ENCODE data around the gene CSTPP1. TPM values are rescaled to one million over a fixed set of nuclear protein-coding genes. Genes with fewer than 3 reads are reported as not detected.

Gene CSTPP1
- total and polyA plus RNA-seq, 2 of the 8 experiments (the other 6 are each of a cell fraction or from before 2014, with no cell fraction given) = 24.2 to 28.7 TPM

DNA sequence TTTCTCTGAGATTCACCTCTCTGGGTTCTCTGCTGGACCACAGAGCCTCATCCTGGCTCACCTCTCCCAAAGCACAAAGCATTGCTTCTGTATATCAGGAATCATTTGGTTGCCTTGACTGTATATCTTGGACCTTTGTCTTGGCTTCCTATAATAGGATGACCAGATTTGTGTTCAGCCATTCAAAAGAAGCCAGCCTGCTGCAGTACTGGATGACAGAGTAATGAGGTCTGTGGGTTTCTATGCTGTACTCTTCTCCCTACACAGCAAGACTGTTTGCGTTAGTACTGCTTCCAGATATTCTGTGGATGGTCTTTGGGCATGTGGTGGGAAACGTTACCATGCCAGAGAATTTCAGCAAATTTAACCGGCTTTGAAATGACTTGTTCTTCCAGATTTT, 200.4 kb downstream of the CSTPP1 start:
- Histone ChIP-seq H4K8ac (ENCODE audit: extremely low read depth, insufficient read depth, low read length) (no peak overlapping the region), H2BK5ac (ENCODE audit: low read depth, low read length) (no peak overlapping the region), H3K23ac (ENCODE audit: insufficient read length) (no peak overlapping the region), H3K9me3 (ENCODE audit: insufficient read depth in 2 of 2, low read depth in 1 of 2, low read length in 1 of 2) (no peaks in the 10 kb centered on the region), H2BK15ac (ENCODE audit: low read length) (no peak overlapping the region), H2AFZ (ENCODE audit: low read length) (no peak overlapping the region), H3K79me2 (ENCODE audit: control insufficient read depth in 1 of 2, insufficient read depth in 2 of 2, low read length in 2 of 2) (no peaks in the 10 kb centered on the region), H3K9ac (replicated peaks in 1 of 4; ENCODE audit: extremely low read depth in 1 of 4, low read depth in 3 of 4, low read length in 3 of 4) (no peak overlapping the region), H3K23me2 (ENCODE audit: low read depth, low read length) (no peaks in the 10 kb centered on the region; the same call in 1 of the 2 replicates), H2BK120ac (replicated peaks; ENCODE audit: low read depth, low read length) (no peak overlapping the region), H2AK5ac (ENCODE audit: low read depth, low read length) (no peak overlapping the region), H3K27me3 (replicated peaks in 1 of 4; ENCODE audit: control insufficient read depth in 3 of 4, extremely low read depth in 1 of 4, insufficient read depth in 3 of 4, low read length in 3 of 4) (no peaks in the 10 kb centered on the region), H3K4ac (replicated peaks; ENCODE audit: insufficient read length, low read depth, low read length) (no peak overlapping the region), H3K4me3 (ENCODE audit: extremely low read depth in 1 of 4, insufficient read depth in 2 of 4, low read depth in 3 of 4, low read length in 4 of 4) (no peak overlapping the region), H3K4me1 (replicated peaks in 1 of 4; ENCODE audit: control insufficient read depth in 3 of 4, insufficient read depth in 4 of 4, low read length in 3 of 4) (no peaks in the 10 kb centered on the region), H2BK12ac (ENCODE audit: low read depth, low read length) (no peak overlapping the region), H3K36me3 (ENCODE audit: control insufficient read depth in 2 of 4, insufficient read depth in 4 of 4, low read length in 3 of 4) (peaks cover 0 to 2% (median 0%) of the 10 kb centered on the region in 4 experiments; a peak in 1 of 8 replicates), H4K5ac (ENCODE audit: insufficient read length, low read depth, low read length) (no peak overlapping the region), H3K79me1 (ENCODE audit: low read depth, low read length) (no peaks in the 10 kb centered on the region), H3K4me2 (ENCODE audit: insufficient read depth in 1 of 2, low read depth in 2 of 2, low read length in 2 of 2) (no peak overlapping the region), H3K27ac (ENCODE audit: low read depth, low read length) (no peak overlapping the region), H3K18ac (ENCODE audit: extremely low read depth, low read length) (no peak overlapping the region), H3K56ac (replicated peaks; ENCODE audit: insufficient read length, low read depth, low read length) (no peak overlapping the region), H2BK20ac (ENCODE audit: low read length) (no peak overlapping the region), H4K20me1 (replicated peaks in 1 of 2; ENCODE audit: control insufficient read depth in 1 of 2, insufficient read depth in 2 of 2, low read length in 2 of 2) (no peaks in the 10 kb centered on the region), H4K91ac (replicated peaks; ENCODE audit: insufficient read length, low read length) (no peak overlapping the region), H3K14ac (ENCODE audit: insufficient read length) (no peak overlapping the region)
- DNase-seq (ENCODE audit: low read depth in 1 of 2, low spot score in 2 of 2) (no peak), FAIRE-seq (no peak)
- CTCF ChIA-PET (ENCODE audit: partially characterized antibody) = no interaction called here
- WGBS, 2 experiments (ENCODE audit: extremely low coverage in 1 of 2, insufficient coverage in 1 of 2, insufficient read length in 1 of 2, insufficient replicate concordance in 2 of 2, low coverage in 1 of 2, low lambda C conversion rate in 2 of 2, missing lambda C conversion rate in 1 of 2) = 88% methylated on average over 3 of the region's 3 CpGs; no CpG with 5 or more reads in 1 of the 2 experiments
- POLR2A ChIA-PET (ENCODE audit: partially characterized antibody) = no interaction called here
